Measurements from ENCODE around the gene ARMC3.

The ARMC3 gene

GRCh38 chr10:22959292-22959691 lies 31.4 kb downstream of the ARMC3 start:
- FAIRE-seq (no peak), DNase-seq (ENCODE audit: insufficient read length, low spot score) (no peak)
- no peak for TF ChIP-seq TAF1 (IDR thresholded peaks at IDR 0.05; ENCODE audit: low read depth, low read length)
- TF ChIP-seq POLR2AphosphoS5 (IDR thresholded peaks at IDR 0.05; ENCODE audit: low read depth, low read length): no peak
- no peak for TF ChIP-seq SPI1 (IDR thresholded peaks at IDR 0.05; ENCODE audit: low read depth, low read length)
- TF ChIP-seq PAX5 (IDR thresholded peaks at IDR 0.05; ENCODE audit: insufficient read depth, low read length, severe bottlenecking): no peak
- no peak for TF ChIP-seq POLR2A (IDR thresholded peaks at IDR 0.05; ENCODE audit: low read depth, low read length)
- TF ChIP-seq POU2F2 (IDR thresholded peaks at IDR 0.05; ENCODE audit: low read depth, low read length): no peak

- no peak for FAIRE-seq
- TF ChIP-seq TAF1 (IDR thresholded peaks at IDR 0.05; ENCODE audit: low read depth, low read length) (no peak), SPI1 (IDR thresholded peaks at IDR 0.05; ENCODE audit: low read depth, low read length) (no peak), POLR2AphosphoS5 (IDR thresholded peaks at IDR 0.05; ENCODE audit: low read depth, low read length) (no peak), PAX5 (IDR thresholded peaks at IDR 0.05; ENCODE audit: insufficient read depth, low read length, severe bottlenecking) (no peak), POLR2A (IDR thresholded peaks at IDR 0.05; ENCODE audit: low read depth, low read length) (no peak), POU2F2 (IDR thresholded peaks at IDR 0.05; ENCODE audit: low read depth, low read length) (no peak)
- DNase-seq (ENCODE audit: insufficient read length, low spot score): no peak
Observed at GRCh38 chr10:22959950-22960349, 32.1 kb downstream of the ARMC3 start.

GRCh38 chr10:22962817-22963216 lies 35.0 kb downstream of the ARMC3 start:
- FAIRE-seq (no peak), DNase-seq (ENCODE audit: insufficient read length, low spot score) (no peak)
- TF ChIP-seq SPI1 (IDR thresholded peaks at IDR 0.05; ENCODE audit: low read depth, low read length) (peak; percentile 91), PAX5 (IDR thresholded peaks at IDR 0.05; ENCODE audit: insufficient read depth, low read length, severe bottlenecking) (no peak)

- FAIRE-seq: no peak
- no peak for DNase-seq (ENCODE audit: insufficient read length, low spot score)
- TF ChIP-seq POU2F2 (IDR thresholded peaks at IDR 0.05; ENCODE audit: low read depth, low read length) (no peak), POLR2A (IDR thresholded peaks at IDR 0.05; ENCODE audit: low read depth, low read length) (no peak), TAF1 (IDR thresholded peaks at IDR 0.05; ENCODE audit: low read depth, low read length) (no peak), PAX5 (IDR thresholded peaks at IDR 0.05; ENCODE audit: insufficient read depth, low read length, severe bottlenecking) (no peak), SPI1 (IDR thresholded peaks at IDR 0.05; ENCODE audit: low read depth, low read length) (no peak), POLR2AphosphoS5 (IDR thresholded peaks at IDR 0.05; ENCODE audit: low read depth, low read length) (no peak)
Observed at GRCh38 chr10:22969704-22970103, 41.9 kb downstream of the ARMC3 start.

GRCh38 chr10:22976534-22976933 lies 48.7 kb downstream of the ARMC3 start:
- DNase-seq (ENCODE audit: insufficient read length, low spot score) (no peak), FAIRE-seq (no peak)
- TF ChIP-seq TAF1 (IDR thresholded peaks at IDR 0.05; ENCODE audit: low read depth, low read length) (no peak), PAX5 (IDR thresholded peaks at IDR 0.05; ENCODE audit: insufficient read depth, low read length, severe bottlenecking) (no peak), POLR2A (IDR thresholded peaks at IDR 0.05; ENCODE audit: low read depth, low read length) (no peak)

GRCh38 chr10:22977751-22978150 lies 49.9 kb downstream of the ARMC3 start:
- no peak for FAIRE-seq
- TF ChIP-seq POLR2AphosphoS5 (IDR thresholded peaks at IDR 0.05; ENCODE audit: low read depth, low read length) (no peak), TAF1 (IDR thresholded peaks at IDR 0.05; ENCODE audit: low read depth, low read length) (no peak), POU2F2 (IDR thresholded peaks at IDR 0.05; ENCODE audit: low read depth, low read length) (no peak), PAX5 (IDR thresholded peaks at IDR 0.05; ENCODE audit: insufficient read depth, low read length, severe bottlenecking) (no peak), SPI1 (IDR thresholded peaks at IDR 0.05; ENCODE audit: low read depth, low read length) (no peak), POLR2A (IDR thresholded peaks at IDR 0.05; ENCODE audit: low read depth, low read length) (no peak)
- DNase-seq (ENCODE audit: insufficient read length, low spot score): no peak

DNA sequence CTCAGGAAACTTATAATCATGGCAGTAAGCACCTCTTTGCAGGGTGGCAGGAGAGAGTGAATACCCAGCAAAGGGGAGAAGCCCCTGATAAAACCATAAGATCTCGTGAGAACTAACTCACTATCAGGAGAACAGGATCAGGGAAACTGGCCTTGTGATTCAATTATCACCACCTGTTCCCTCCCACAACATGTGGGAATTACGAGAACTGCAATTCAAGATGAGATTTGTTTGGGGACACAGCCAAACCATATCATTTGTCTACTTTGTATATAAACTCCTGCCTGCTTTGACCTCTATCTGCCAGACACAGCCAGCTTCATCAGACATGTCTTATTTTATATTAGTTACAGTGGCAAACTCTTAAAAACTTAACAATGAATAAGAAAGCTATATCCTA lies 50.4 kb downstream of the ARMC3 start:
- TF ChIP-seq POLR2AphosphoS5 (IDR thresholded peaks at IDR 0.05; ENCODE audit: low read depth, low read length) (no peak), POU2F2 (IDR thresholded peaks at IDR 0.05; ENCODE audit: low read depth, low read length) (no peak), TAF1 (IDR thresholded peaks at IDR 0.05; ENCODE audit: low read depth, low read length) (no peak), SPI1 (IDR thresholded peaks at IDR 0.05; ENCODE audit: low read depth, low read length) (no peak), POLR2A (IDR thresholded peaks at IDR 0.05; ENCODE audit: low read depth, low read length) (no peak), PAX5 (IDR thresholded peaks at IDR 0.05; ENCODE audit: insufficient read depth, low read length, severe bottlenecking) (no peak)
- no peak for FAIRE-seq
- DNase-seq (ENCODE audit: insufficient read length, low spot score): no peak

DNA sequence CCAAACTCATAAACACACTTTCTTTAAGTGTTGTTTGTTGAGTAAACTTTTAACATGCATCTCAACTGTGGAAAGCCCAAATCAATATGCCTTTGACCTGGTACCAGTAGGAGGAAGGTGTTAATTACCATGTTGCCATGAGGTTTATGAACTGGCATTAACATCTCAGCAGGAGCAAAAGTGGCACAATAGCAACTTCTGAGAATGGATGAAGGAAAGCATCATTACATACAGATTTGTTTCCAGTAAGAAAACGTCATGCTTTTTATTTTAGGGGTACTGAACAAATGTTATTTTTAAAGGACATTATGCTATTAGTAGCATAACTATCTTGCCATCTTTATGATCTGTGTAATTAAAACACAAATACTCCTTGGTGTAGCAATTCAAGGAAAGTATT lies 51.1 kb downstream of the ARMC3 start:
- FAIRE-seq (no peak), DNase-seq (ENCODE audit: insufficient read length, low spot score) (no peak)
- TF ChIP-seq TAF1 (IDR thresholded peaks at IDR 0.05; ENCODE audit: low read depth, low read length) (no peak), POU2F2 (IDR thresholded peaks at IDR 0.05; ENCODE audit: low read depth, low read length) (no peak), POLR2AphosphoS5 (IDR thresholded peaks at IDR 0.05; ENCODE audit: low read depth, low read length) (no peak), SPI1 (IDR thresholded peaks at IDR 0.05; ENCODE audit: low read depth, low read length) (no peak), POLR2A (IDR thresholded peaks at IDR 0.05; ENCODE audit: low read depth, low read length) (no peak), PAX5 (IDR thresholded peaks at IDR 0.05; ENCODE audit: insufficient read depth, low read length, severe bottlenecking) (no peak)

DNA sequence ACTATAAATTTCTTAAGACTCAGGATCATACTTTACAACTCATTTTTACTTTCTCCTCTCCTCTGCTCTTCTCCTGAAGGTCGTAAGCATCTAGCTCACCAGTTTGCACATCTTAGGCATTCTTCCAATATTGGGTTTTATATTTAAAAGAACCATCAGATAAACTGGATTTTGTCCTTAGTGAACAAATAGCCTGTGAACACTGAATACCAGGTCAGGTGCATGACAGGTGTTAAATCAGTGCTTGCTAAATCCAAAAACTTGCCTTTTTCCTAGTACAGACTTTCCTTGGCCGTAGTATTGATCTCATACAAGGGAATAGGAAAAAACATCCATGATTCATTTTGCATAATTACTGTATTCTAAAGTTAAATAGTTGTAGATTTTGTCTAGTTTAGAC lies 53.0 kb downstream of the ARMC3 start:
- FAIRE-seq (no peak), DNase-seq (ENCODE audit: insufficient read length, low spot score) (no peak)
- TF ChIP-seq SPI1 (IDR thresholded peaks at IDR 0.05; ENCODE audit: low read depth, low read length) (no peak), PAX5 (IDR thresholded peaks at IDR 0.05; ENCODE audit: insufficient read depth, low read length, severe bottlenecking) (no peak), TAF1 (IDR thresholded peaks at IDR 0.05; ENCODE audit: low read depth, low read length) (no peak), POLR2A (IDR thresholded peaks at IDR 0.05; ENCODE audit: low read depth, low read length) (no peak), POU2F2 (IDR thresholded peaks at IDR 0.05; ENCODE audit: low read depth, low read length) (no peak)

DNA sequence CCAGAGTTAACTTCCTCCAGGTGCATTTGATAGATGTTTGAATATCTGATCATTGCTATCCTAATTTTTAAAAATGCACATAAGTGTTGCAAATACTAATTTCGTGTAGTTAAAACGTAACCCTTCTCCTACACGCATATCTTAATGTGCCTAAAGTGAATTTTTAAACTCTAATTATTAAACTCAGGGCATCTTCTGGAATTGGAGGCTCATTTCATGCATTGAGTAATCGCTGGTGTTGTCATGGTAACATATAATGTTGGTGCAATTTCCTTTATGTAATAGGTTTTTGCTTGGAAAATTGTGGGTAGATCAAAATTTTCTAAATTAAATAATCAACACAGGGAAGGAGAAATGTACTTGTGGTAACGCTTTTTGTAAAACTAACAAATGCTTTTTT lies 56.2 kb downstream of the ARMC3 start:
- TF ChIP-seq POLR2A (IDR thresholded peaks at IDR 0.05; ENCODE audit: low read depth, low read length) (no peak), TAF1 (IDR thresholded peaks at IDR 0.05; ENCODE audit: low read depth, low read length) (no peak), POU2F2 (IDR thresholded peaks at IDR 0.05; ENCODE audit: low read depth, low read length) (no peak), SPI1 (IDR thresholded peaks at IDR 0.05; ENCODE audit: low read depth, low read length) (no peak), PAX5 (IDR thresholded peaks at IDR 0.05; ENCODE audit: insufficient read depth, low read length, severe bottlenecking) (no peak), POLR2AphosphoS5 (IDR thresholded peaks at IDR 0.05; ENCODE audit: low read depth, low read length) (no peak)
- no peak for FAIRE-seq
- DNase-seq (ENCODE audit: insufficient read length, low spot score): no peak
